ENCODE data around the gene C1orf226. TPM values are rescaled to one million over a fixed set of nuclear protein-coding genes. Genes with fewer than 3 reads are reported as not detected.

Gene C1orf226
- total and polyA plus RNA-seq, 2 experiments from 2014 or later, result 2.7 to 12.5 TPM

DNA sequence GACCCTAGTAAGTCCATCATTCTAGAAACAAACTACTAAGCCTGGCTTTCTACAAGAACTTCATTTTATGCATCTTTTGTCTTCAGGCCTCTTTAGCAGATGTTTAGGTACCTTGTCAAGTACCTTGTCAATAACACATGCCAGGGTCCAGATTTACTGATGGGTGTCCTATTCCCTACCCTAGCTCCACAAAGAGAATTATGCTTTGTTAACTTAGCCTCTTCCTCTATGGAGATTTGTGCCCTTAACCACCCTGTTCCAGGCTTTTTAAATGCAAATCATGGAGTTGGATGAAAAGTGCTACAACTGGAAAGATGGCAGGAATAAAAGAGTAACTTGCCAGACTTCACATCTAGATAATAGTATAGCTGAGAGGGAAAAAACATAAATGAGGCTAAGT is 47.5 kb upstream of the C1orf226 start:
- peaks cover 4% of the 10 kb centered on the region for H3K27me3 Mint-ChIP-seq (ENCODE audit: insufficient read depth, low read depth, poor library complexity)
- H3K27me3 ChIP-seq (ENCODE audit: insufficient read depth), result no peaks in the 10 kb centered on the region
- no peak overlapping the region for H3K4me3 Mint-ChIP-seq
- H3K4me1 Mint-ChIP-seq, result peaks cover 30% of the 10 kb centered on the region
- no peak overlapping the region for H2AFZ ChIP-seq
- H3K27ac Mint-ChIP-seq, result no peak overlapping the region
- H3K36me3 Mint-ChIP-seq (ENCODE audit: low read depth), result no peaks in the 10 kb centered on the region; the same call in 2 of the 3 replicates
- H3K27ac ChIP-seq (ENCODE audit: low read depth), result no peak overlapping the region
- no peaks in the 10 kb centered on the region for H3F3A ChIP-seq (replicated peaks; ENCODE audit: low read depth)
- H3K79me2 ChIP-seq (replicated peaks; ENCODE audit: insufficient read depth), result no peaks in the 10 kb centered on the region
- DNase-seq (ENCODE audit: low spot score) (no peak), ATAC-seq (no peak)
- H3K4me1 ChIP-seq (ENCODE audit: insufficient read depth), result peaks cover 14% of the 10 kb centered on the region
- H3K4me3 ChIP-seq, result no peak overlapping the region
- H4K20me1 ChIP-seq (replicated peaks; ENCODE audit: insufficient read depth), result no peaks in the 10 kb centered on the region
- no peak for TF ChIP-seq EZH2 (IDR thresholded peaks at IDR 0.05; ENCODE audit: low read depth, unreplicated experiment)
- no peak for TF ChIP-seq STAT1 (IDR thresholded peaks at IDR 0.05; ENCODE audit: unreplicated experiment)
- no peak for TF ChIP-seq POLR2AphosphoS5 (IDR thresholded peaks at IDR 0.05; ENCODE audit: low read depth)
- TF ChIP-seq, protein P1, sequence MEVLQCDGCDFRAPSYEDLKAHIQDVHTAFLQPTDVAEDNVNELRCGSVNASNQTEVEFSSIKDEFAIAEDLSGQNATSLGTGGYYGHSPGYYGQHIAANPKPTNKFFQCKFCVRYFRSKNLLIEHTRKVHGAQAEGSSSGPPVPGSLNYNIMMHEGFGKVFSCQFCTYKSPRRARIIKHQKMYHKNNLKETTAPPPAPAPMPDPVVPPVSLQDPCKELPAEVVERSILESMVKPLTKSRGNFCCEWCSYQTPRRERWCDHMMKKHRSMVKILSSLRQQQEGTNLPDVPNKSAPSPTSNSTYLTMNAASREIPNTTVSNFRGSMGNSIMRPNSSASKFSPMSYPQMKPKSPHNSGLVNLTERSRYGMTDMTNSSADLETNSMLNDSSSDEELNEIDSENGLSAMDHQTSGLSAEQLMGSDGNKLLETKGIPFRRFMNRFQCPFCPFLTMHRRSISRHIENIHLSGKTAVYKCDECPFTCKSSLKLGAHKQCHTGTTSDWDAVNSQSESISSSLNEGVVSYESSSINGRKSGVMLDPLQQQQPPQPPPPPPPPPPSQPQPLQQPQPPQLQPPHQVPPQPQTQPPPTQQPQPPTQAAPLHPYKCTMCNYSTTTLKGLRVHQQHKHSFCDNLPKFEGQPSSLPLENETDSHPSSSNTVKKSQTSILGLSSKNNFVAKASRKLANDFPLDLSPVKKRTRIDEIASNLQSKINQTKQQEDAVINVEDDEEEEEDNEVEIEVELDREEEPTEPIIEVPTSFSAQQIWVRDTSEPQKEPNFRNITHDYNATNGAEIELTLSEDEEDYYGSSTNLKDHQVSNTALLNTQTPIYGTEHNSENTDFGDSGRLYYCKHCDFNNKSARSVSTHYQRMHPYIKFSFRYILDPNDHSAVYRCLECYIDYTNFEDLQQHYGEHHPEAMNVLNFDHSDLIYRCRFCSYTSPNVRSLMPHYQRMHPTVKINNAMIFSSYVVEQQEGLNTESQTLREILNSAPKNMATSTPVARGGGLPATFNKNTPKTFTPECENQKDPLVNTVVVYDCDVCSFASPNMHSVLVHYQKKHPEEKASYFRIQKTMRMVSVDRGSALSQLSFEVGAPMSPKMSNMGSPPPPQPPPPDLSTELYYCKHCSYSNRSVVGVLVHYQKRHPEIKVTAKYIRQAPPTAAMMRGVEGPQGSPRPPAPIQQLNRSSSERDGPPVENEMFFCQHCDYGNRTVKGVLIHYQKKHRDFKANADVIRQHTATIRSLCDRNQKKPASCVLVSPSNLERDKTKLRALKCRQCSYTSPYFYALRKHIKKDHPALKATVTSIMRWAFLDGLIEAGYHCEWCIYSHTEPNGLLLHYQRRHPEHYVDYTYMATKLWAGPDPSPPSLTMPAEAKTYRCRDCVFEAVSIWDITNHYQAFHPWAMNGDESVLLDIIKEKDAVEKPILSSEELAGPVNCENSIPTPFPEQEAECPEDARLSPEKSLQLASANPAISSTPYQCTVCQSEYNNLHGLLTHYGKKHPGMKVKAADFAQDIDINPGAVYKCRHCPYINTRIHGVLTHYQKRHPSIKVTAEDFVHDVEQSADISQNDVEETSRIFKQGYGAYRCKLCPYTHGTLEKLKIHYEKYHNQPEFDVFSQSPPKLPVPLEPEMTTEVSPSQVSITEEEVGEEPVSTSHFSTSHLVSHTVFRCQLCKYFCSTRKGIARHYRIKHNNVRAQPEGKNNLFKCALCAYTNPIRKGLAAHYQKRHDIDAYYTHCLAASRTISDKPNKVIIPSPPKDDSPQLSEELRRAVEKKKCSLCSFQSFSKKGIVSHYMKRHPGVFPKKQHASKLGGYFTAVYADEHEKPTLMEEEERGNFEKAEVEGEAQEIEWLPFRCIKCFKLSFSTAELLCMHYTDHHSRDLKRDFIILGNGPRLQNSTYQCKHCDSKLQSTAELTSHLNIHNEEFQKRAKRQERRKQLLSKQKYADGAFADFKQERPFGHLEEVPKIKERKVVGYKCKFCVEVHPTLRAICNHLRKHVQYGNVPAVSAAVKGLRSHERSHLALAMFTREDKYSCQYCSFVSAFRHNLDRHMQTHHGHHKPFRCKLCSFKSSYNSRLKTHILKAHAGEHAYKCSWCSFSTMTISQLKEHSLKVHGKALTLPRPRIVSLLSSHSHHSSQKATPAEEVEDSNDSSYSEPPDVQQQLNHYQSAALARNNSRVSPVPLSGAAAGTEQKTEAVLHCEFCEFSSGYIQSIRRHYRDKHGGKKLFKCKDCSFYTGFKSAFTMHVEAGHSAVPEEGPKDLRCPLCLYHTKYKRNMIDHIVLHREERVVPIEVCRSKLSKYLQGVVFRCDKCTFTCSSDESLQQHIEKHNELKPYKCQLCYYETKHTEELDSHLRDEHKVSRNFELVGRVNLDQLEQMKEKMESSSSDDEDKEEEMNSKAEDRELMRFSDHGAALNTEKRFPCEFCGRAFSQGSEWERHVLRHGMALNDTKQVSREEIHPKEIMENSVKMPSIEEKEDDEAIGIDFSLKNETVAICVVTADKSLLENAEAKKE (CRISPR knock-in tag; IDR thresholded peaks at IDR 0.05), result no peak
- TF ChIP-seq, protein P2, sequence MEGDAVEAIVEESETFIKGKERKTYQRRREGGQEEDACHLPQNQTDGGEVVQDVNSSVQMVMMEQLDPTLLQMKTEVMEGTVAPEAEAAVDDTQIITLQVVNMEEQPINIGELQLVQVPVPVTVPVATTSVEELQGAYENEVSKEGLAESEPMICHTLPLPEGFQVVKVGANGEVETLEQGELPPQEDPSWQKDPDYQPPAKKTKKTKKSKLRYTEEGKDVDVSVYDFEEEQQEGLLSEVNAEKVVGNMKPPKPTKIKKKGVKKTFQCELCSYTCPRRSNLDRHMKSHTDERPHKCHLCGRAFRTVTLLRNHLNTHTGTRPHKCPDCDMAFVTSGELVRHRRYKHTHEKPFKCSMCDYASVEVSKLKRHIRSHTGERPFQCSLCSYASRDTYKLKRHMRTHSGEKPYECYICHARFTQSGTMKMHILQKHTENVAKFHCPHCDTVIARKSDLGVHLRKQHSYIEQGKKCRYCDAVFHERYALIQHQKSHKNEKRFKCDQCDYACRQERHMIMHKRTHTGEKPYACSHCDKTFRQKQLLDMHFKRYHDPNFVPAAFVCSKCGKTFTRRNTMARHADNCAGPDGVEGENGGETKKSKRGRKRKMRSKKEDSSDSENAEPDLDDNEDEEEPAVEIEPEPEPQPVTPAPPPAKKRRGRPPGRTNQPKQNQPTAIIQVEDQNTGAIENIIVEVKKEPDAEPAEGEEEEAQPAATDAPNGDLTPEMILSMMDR (conservative IDR thresholded peaks at IDR 0.05; ENCODE audit: low read depth in 2 of 2), result no peak
- TF ChIP-seq NANOG (IDR thresholded peaks at IDR 0.05; ENCODE audit: borderline replicate concordance), result no peak
- no peak for TF ChIP-seq CREB1 (CRISPR knock-in tag; IDR thresholded peaks at IDR 0.05; ENCODE audit: low read depth)
- no peak for TF ChIP-seq JUNB (IDR thresholded peaks at IDR 0.05; ENCODE audit: unreplicated experiment)
- TF ChIP-seq ZNF114 (CRISPR knock-in tag; IDR thresholded peaks at IDR 0.05), result no peak
- TF ChIP-seq ZNF331 (CRISPR knock-in tag; IDR thresholded peaks at IDR 0.05; ENCODE audit: low read depth), result no peak
- H3K4me2 ChIP-seq, result peak overlapping the region; percentile 17; the same call in 1 of the 2 replicates
- no peaks in the 10 kb centered on the region for H3K9me2 ChIP-seq (ENCODE audit: insufficient read depth)
- no peaks in the 10 kb centered on the region for H3K9me3 Mint-ChIP-seq
- no peaks in the 10 kb centered on the region for H3K36me3 ChIP-seq (ENCODE audit: insufficient read depth)
